H9 (cell line): ENCODE results near the gene AHSP. TPM values are rescaled to one million over a fixed set of nuclear protein-coding genes. Genes with fewer than 3 reads are reported as not detected.

ENCODE experiments used
- DNase-seq: peaks from one replicate; pipeline ENCODE4 v3.0.0-alpha.2; 2017
- H2AFZ ChIP-seq: one replicate; pipeline ENCODE4 v1.6.1; 2013; ENCODE audit warnings: mild to moderate bottlenecking, low read length, control low read depth, moderate library complexity
- H2AK5ac ChIP-seq: 2 replicates; pipeline ENCODE4 v1.6.1; 2013; ENCODE audit warnings: low read length, control low read depth, mixed read lengths; ENCODE audit not compliant: insufficient read length
- H2BK120ac ChIP-seq: one replicate; pipeline ENCODE4 v1.6.1; 2013; ENCODE audit warnings: low read depth, mild to moderate bottlenecking, low read length, control low read depth, inconsistent platforms; ENCODE audit not compliant: poor library complexity, severe bottlenecking
- H2BK12ac ChIP-seq: 2 replicates; pipeline ENCODE4 v1.6.1; 2013; ENCODE audit warnings: low read length, control low read depth, mixed read lengths, low read depth; ENCODE audit not compliant: insufficient read length
- H2BK15ac ChIP-seq: 2 replicates; pipeline ENCODE4 v1.6.1; 2013; ENCODE audit warnings: low read depth, low read length, control low read depth
- H2BK20ac ChIP-seq: one replicate; pipeline ENCODE4 v1.6.1; 2013; ENCODE audit warnings: low read depth, mild to moderate bottlenecking, low read length, control low read depth, inconsistent platforms; ENCODE audit not compliant: poor library complexity, severe bottlenecking
- H2BK5ac ChIP-seq: 2 replicates; pipeline ENCODE4 v1.6.1; 2013; ENCODE audit warnings: low read length, control low read depth, mixed read lengths; ENCODE audit not compliant: insufficient read length
- H3K14ac ChIP-seq: 2 replicates; pipeline ENCODE4 v1.6.1; 2013; ENCODE audit warnings: low read length, control low read depth; ENCODE audit not compliant: insufficient read depth
- H3K18ac ChIP-seq: 2 replicates; pipeline ENCODE4 v1.6.1; 2013; ENCODE audit warnings: low read depth, mild to moderate bottlenecking, mixed read lengths, low read length, control low read depth; ENCODE audit not compliant: insufficient read length
- H3K23ac ChIP-seq: 2 replicates; pipeline ENCODE4 v1.6.1; 2013; ENCODE audit warnings: low read length, control low read depth, mixed read lengths, low read depth; ENCODE audit not compliant: insufficient read length
- H3K23me2 ChIP-seq: 2 replicates; pipeline ENCODE4 v1.6.1; 2013; ENCODE audit warnings: low read depth, mild to moderate bottlenecking, mixed read lengths, low read length, control low read depth; ENCODE audit not compliant: insufficient read length, poor library complexity, severe bottlenecking
- H3K27ac ChIP-seq: 2 replicates; pipeline ENCODE4 v1.5.1; 2013; ENCODE audit warnings: low read length, control low read depth, mixed read lengths, low read depth; ENCODE audit not compliant: insufficient read length
- H3K27me3 ChIP-seq: 2 replicates; pipeline ENCODE4 v1.6.1; 2013; ENCODE audit warnings: low read length, control low read depth, inconsistent platforms; ENCODE audit not compliant: insufficient read depth
- H3K4ac ChIP-seq: 2 replicates; pipeline ENCODE4 v1.6.1; 2013; ENCODE audit warnings: low read depth, mild to moderate bottlenecking, control low read depth, inconsistent platforms, low read length, moderate library complexity
- H3K4me1 ChIP-seq: 2 replicates; pipeline ENCODE4 v1.6.1; 2013; ENCODE audit warnings: low read length, control low read depth, inconsistent platforms; ENCODE audit not compliant: insufficient read depth
- H3K4me2 ChIP-seq: 2 replicates; pipeline ENCODE4 v1.6.1; 2013; ENCODE audit warnings: low read length, control low read depth, mixed read lengths; ENCODE audit not compliant: insufficient read length, insufficient read depth
- H3K56ac ChIP-seq: 2 replicates; pipeline ENCODE4 v1.6.1; 2013; ENCODE audit warnings: low read depth, mild to moderate bottlenecking, mixed read lengths, low read length, control low read depth; ENCODE audit not compliant: insufficient read length
- H3K79me1 ChIP-seq: 2 replicates; pipeline ENCODE4 v1.6.1; 2013; ENCODE audit warnings: low read depth, mild to moderate bottlenecking, moderate library complexity, low read length, control low read depth, inconsistent platforms; ENCODE audit not compliant: insufficient read depth, poor library complexity, severe bottlenecking
- H3K79me2 ChIP-seq: 2 replicates; pipeline ENCODE4 v1.6.1; 2013; ENCODE audit warnings: low read length, control low read depth, inconsistent platforms; ENCODE audit not compliant: insufficient read depth
- H3K9ac ChIP-seq: 2 replicates; pipeline ENCODE4 v1.6.1; 2013; ENCODE audit warnings: low read length, control low read depth, mixed read lengths; ENCODE audit not compliant: insufficient read length; ENCODE audit errors: extremely low read depth
- H3K9me3 ChIP-seq: one replicate; pipeline ENCODE4 v1.6.1; 2013; ENCODE audit warnings: low read depth, low read length, inconsistent platforms; ENCODE audit not compliant: control insufficient read depth
- H3T11ph ChIP-seq: one replicate; pipeline ENCODE4 v1.6.1; 2013; ENCODE audit warnings: mild to moderate bottlenecking, low read length, control low read depth, inconsistent platforms
- H4K20me1 ChIP-seq: one replicate; pipeline ENCODE4 v1.6.1; 2013; ENCODE audit not compliant: control insufficient read depth, insufficient read length, insufficient read depth
- H4K5ac ChIP-seq: 2 replicates; pipeline ENCODE4 v1.6.1; 2013; ENCODE audit warnings: low read depth, mild to moderate bottlenecking, mixed read lengths, low read length, control low read depth; ENCODE audit not compliant: insufficient read length
- H4K8ac ChIP-seq: replicated peaks from 2 replicates; pipeline ENCODE4 v1.6.1; 2013; ENCODE audit warnings: low read length, control low read depth, mixed read lengths, low read depth; ENCODE audit not compliant: insufficient read length
- H4K91ac ChIP-seq: 2 replicates; pipeline ENCODE4 v1.6.1; 2013; ENCODE audit warnings: low read depth, mild to moderate bottlenecking, moderate library complexity, mixed read lengths, low read length, control low read depth; ENCODE audit not compliant: insufficient read length
- H3K27ac Mint-ChIP-seq, 3 experiments: 2 replicates in 2 of 3; 3 replicates in 1 of 3; pipeline ENCODE4 v1.8.0; 2020 to 2021; ENCODE audit warnings: mixed read lengths in 3 of 3, mild to moderate bottlenecking in 1 of 3, moderate library complexity in 1 of 3
- H3K27me3 Mint-ChIP-seq: 2 replicates; pipeline ENCODE4 v1.8.0; 2021; ENCODE audit warnings: low read depth, mild to moderate bottlenecking, moderate library complexity, mixed read lengths
- H3K36me3 Mint-ChIP-seq, 3 experiments: 2 replicates in 2 of 3; 3 replicates in 1 of 3; pipeline ENCODE4 v1.8.0; 2020 to 2021; ENCODE audit warnings: low read depth in 3 of 3, mixed read lengths in 3 of 3; ENCODE audit not compliant: insufficient read depth in 1 of 3
- H3K4me1 Mint-ChIP-seq, 2 experiments: 2 replicates each; pipeline ENCODE4 v1.8.0; 2020; ENCODE audit warnings: mixed read lengths in 2 of 2
- H3K4me3 Mint-ChIP-seq, 2 experiments: 2 replicates in 1 of 2; 3 replicates in 1 of 2; pipeline ENCODE4 v1.8.0; 2020 to 2021; ENCODE audit warnings: mild to moderate bottlenecking in 2 of 2, mixed read lengths in 2 of 2, moderate library complexity in 1 of 2
- H3K9me3 Mint-ChIP-seq, 2 experiments: 2 replicates in 1 of 2; 3 replicates in 1 of 2; pipeline ENCODE4 v1.8.0; 2020; ENCODE audit warnings: mild to moderate bottlenecking in 2 of 2, mixed read lengths in 2 of 2, moderate library complexity in 1 of 2
- CTCF ChIP-seq: fragments of 200-600 bp; sonication (generic); conservative IDR thresholded peaks from 3 replicates; pipeline ENCODE4 v1.8.0; 2021; ENCODE audit warnings: antibody characterized with exemption, mild to moderate bottlenecking
- WGBS: extraction: QIAGEN DNeasy Blood & Tissue Kit; methylation state at CpG from one replicate; pipeline ENCODE4 v1.1.7; 2013; ENCODE audit warnings: missing lambda C conversion rate, low lambda C conversion rate, mixed read lengths; ENCODE audit not compliant: insufficient read length; ENCODE audit errors: extremely low coverage; 5-methylcytosine and 5-hydroxymethylcytosine counted together
- total RNA-seq: library from RNA; stranded (reverse); gene quantifications from 2 replicates; pipeline ENCODE4 v1.2.1, GENCODE V29; 2021

Gene AHSP
- total RNA-seq, 1 experiment from 2014 or later = not detected

- peaks cover 11 to 15% of the 10 kb centered on the region in 2 experiments for H3K9me3 Mint-ChIP-seq
- no peak overlapping the region for H3K4me2 ChIP-seq
- H4K5ac ChIP-seq = no peak overlapping the region
- no CpG with 5 or more reads among the region's 3 CpGs for WGBS
- H2BK5ac ChIP-seq = no peak overlapping the region
- H2BK120ac ChIP-seq = no peak overlapping the region
- H2AFZ ChIP-seq = no peak overlapping the region
- no peak overlapping the region for H4K8ac ChIP-seq
- H3K4me1 ChIP-seq = no peaks in the 10 kb centered on the region; the same call in 1 of the 2 replicates
- H3K27me3 ChIP-seq = no peaks in the 10 kb centered on the region
- no peaks in the 10 kb centered on the region for H4K20me1 ChIP-seq
- no peaks in the 10 kb centered on the region for H3K79me2 ChIP-seq
- peaks cover 20 to 24% of the 10 kb centered on the region in 2 experiments for H3K4me1 Mint-ChIP-seq
- H3K27ac Mint-ChIP-seq = no peak overlapping the region
- H3K36me3 Mint-ChIP-seq = peaks cover 1 to 3% (median 1%) of the 10 kb centered on the region in 3 experiments; a peak in 5 of 7 replicates
- no peak for TF ChIP-seq CTCF
- H3K56ac ChIP-seq = no peak overlapping the region
- H2BK20ac ChIP-seq = no peak overlapping the region
- H2AK5ac ChIP-seq = no peak overlapping the region
- peaks cover 1% of the 10 kb centered on the region; the same call in 1 of the 2 replicates for H3K27me3 Mint-ChIP-seq
- H4K91ac ChIP-seq = no peak overlapping the region
- H3K4ac ChIP-seq = no peak overlapping the region
- H3K9ac ChIP-seq = no peak overlapping the region
- H3K9me3 ChIP-seq = no peaks in the 10 kb centered on the region
- no peak overlapping the region for H3K23ac ChIP-seq
- no peak overlapping the region for H3K14ac ChIP-seq
- DNase-seq = no peak
- no peaks in the 10 kb centered on the region for H3K79me1 ChIP-seq
- no peak overlapping the region for H3K27ac ChIP-seq
- H2BK12ac ChIP-seq = no peak overlapping the region
- no peak overlapping the region for H2BK15ac ChIP-seq
- no peaks in the 10 kb centered on the region for H3K23me2 ChIP-seq
- no peak overlapping the region for H3K18ac ChIP-seq
- H3K4me3 Mint-ChIP-seq = no peak overlapping the region
- no peak overlapping the region for H3T11ph ChIP-seq
Observed at GRCh38 chr16:31521368-31521767, 6.3 kb upstream of the AHSP start.
